ENCODE results near the gene PAX4. TPM values are rescaled to one million over a fixed set of nuclear protein-coding genes. Genes with fewer than 3 reads are reported as not detected.

Gene PAX4
- total and polyA plus RNA-seq, 2 of the 4 experiments (the other 2 are of a cell fraction), result not detected

DNA sequence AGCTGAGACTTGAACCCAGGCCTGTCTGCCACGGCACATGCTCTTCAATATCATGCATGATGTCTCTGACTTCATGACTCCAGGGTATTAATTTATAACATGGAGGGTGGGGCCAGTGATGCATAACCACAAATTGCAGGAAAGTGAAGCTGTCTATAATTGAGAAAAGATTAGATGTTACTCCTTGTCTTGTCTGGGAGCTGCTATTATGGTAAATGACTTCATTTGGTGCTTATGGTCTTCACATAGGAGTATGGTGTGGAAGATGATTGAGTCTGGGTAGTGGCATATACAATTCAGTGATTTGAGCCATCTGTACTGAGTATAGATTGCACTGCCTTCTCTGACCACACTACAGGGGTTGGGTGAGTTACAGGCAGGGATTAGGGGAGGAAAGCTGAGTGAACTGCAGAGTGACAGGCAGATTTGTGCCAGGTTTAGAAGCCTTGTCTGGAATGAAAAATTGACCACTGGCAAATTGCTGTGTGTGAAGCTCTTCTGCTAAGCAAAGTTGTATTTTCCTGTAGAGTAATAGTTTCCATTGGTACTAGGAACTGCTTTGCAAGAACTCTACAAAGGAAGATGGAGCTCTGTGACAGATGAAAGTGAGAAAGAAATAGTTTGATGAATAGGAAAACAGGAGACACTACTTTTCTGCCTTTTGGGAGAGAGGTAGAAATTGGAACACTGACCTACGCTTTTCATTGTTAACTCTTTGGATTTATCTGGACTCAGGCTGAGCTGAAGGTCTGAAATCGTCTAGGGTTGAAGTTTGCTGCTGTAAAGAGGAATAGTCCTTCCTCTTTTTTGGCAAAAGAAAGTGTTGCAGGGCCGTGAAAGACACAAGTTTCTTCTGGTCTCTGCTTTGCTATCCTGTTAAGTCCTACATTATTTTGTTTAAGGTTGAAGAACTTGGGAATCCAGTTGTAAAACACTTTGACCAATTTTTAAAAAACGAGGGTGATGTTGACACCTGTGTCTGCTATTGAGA lies 36.8 kb upstream of the PAX4 start:
- no peak overlapping the region for H3K27ac ChIP-seq (ENCODE audit: insufficient read depth, low read length)

More for the DNA sequence above, 36.8 kb upstream of the PAX4 start:
- Histone ChIP-seq H3K18ac (ENCODE audit: low read depth, low read length) (no peak overlapping the region), H2AFZ (replicated peaks; ENCODE audit: low read length, poor library complexity) (no peak overlapping the region), H4K8ac (ENCODE audit: low read depth in 2 of 2, low read length in 2 of 2) (no peak overlapping the region), H2BK5ac (ENCODE audit: low read depth, low read length, poor library complexity, severe bottlenecking) (no peak overlapping the region), H2BK20ac (ENCODE audit: low read depth, low read length) (no peak overlapping the region), H3K79me1 (ENCODE audit: low read depth in 1 of 2, low read length in 2 of 2) (peaks cover 16 to 73% of the 10 kb centered on the region in 2 experiments), H3K14ac (replicated peaks; ENCODE audit: low read depth, low read length) (peak overlapping the region; percentile 27; the same call in 1 of the 2 replicates), H3K9me3 (ENCODE audit: control insufficient read depth, insufficient read depth, low read length) (no peaks in the 10 kb centered on the region), H4K91ac (ENCODE audit: insufficient read depth, low read depth, low read length) (no peak overlapping the region), H3K4me3 (ENCODE audit: insufficient read depth, low read depth, low read length) (no peak overlapping the region), H4K20me1 (ENCODE audit: insufficient read depth, low read length) (peaks cover 72% of the 10 kb centered on the region), H3K9ac (ENCODE audit: low read depth, low read length) (peak overlapping the region; percentile 31), H3K4me2 (ENCODE audit: low read depth, low read length) (peak overlapping the region; percentile 53), H3K4ac (ENCODE audit: low read depth, low read length) (no peak overlapping the region), H3K36me3 (ENCODE audit: control insufficient read depth, insufficient read depth, low read length) (peaks cover 4% of the 10 kb centered on the region; the same call in 1 of the 2 replicates), H3K9me1 (ENCODE audit: insufficient read depth, low read length) (peaks cover 21% of the 10 kb centered on the region), H3K23ac (ENCODE audit: low read depth, low read length) (peak overlapping the region; percentile 7; the same call in 1 of the 2 replicates), H2AK9ac (replicated peaks; ENCODE audit: low read depth, low read length, poor library complexity) (no peak overlapping the region), H4K5ac (ENCODE audit: low read depth, low read length) (no peak overlapping the region), H2BK120ac (ENCODE audit: low read depth, low read length) (no peak overlapping the region), H2BK15ac (ENCODE audit: low read depth, low read length) (no peak overlapping the region), H3K4me1 (ENCODE audit: control insufficient read depth, insufficient read depth, low read length) (peaks cover 8% of the 10 kb centered on the region), H2AK5ac (ENCODE audit: low read depth, low read length) (no peak overlapping the region), H3K27me3 (ENCODE audit: control insufficient read depth, insufficient read depth, low read length) (no peaks in the 10 kb centered on the region), H3K56ac (ENCODE audit: extremely low read depth, insufficient read depth, low read length) (no peak overlapping the region)
- ATAC-seq (ENCODE audit: low read depth) (no peak), DNase-seq (no peak)
- intact Hi-C loops (cut with micrococcal nuclease), result no loop called here
- WGBS, 2 experiments (ENCODE audit: extremely low coverage in 2 of 2, insufficient read length in 1 of 2), result 67% methylated on average over 1 of the region's 5 CpGs; no CpG with 5 or more reads in 1 of the 2 experiments
- POLR2A ChIA-PET (ENCODE audit: unreplicated experiment), result interaction anchor here (0.6 kb wide), 1 partner anchor 38 kb away, joined by 3 read pairs; no protein-coding TSS in a partner anchor
- no peak for TF ChIP-seq MAFK (IDR thresholded peaks at IDR 0.05; ENCODE audit: low read depth, low read length)
- TF ChIP-seq RAD21 (IDR thresholded peaks at IDR 0.05; ENCODE audit: low read length), result no peak
- no peak for TF ChIP-seq SMC3 (IDR thresholded peaks at IDR 0.05; ENCODE audit: low read depth, low read length)
- no peak for TF ChIP-seq RCOR1 (IDR thresholded peaks at IDR 0.05; ENCODE audit: insufficient replicate concordance, low read length)
- no peak for TF ChIP-seq CEBPB (IDR thresholded peaks at IDR 0.05; ENCODE audit: low read depth, low read length)
- CTCF ChIA-PET, result interaction anchor here (0.6 to 1.4 kb wide), 3 partner anchors 11 to 251 kb away, joined by 3 to 4 read pairs (median 3); no protein-coding TSS in a partner anchor
- in situ Hi-C loops (cut with MboI; ENCODE audit: low sequenced_read_pairs), result no loop called here
- dilution Hi-C loops (cut with HindIII; ENCODE audit: low sequenced_read_pairs, unreplicated experiment), result no loop called here
- no TSS peak for BruUV-seq (replicated peaks)

Measured in IMR-90 (cell line).